ENCODE measurements around the gene MAGEB18. TPM values are rescaled to one million over a fixed set of nuclear protein-coding genes. Genes with fewer than 3 reads are reported as not detected.

MAGEB18 gene
- total and polyA plus RNA-seq, 2 of the 8 experiments (the other 6 are each of a cell fraction or from before 2014, with no cell fraction given), result not detected

DNA sequence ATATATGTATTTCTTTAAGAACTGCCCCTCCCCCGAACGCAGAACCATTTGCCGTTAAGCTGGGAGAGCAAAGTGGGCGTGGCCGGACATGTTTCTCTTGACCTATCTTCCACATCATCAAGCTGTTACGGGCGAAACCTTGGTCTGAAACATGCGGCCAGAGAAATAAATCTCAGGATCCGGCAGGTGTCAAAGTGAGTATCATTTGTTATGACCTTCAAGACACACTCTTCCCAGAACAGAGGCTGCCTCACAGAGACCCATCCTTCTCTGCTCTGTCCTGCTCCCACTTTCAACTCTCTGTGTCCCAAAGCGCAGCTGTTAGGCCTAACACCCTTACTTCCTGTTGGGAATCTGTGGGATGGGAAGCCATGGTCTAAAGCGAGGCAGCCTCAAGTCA, at the start of gene MAGEB18 (continued):
- TF ChIP-seq RNF2 (IDR thresholded peaks at IDR 0.05; ENCODE audit: borderline replicate concordance, low read depth, low read length, missing control alignments, poor library complexity, severe bottlenecking), result no peak
- TF ChIP-seq GTF2F1 (IDR thresholded peaks at IDR 0.05; ENCODE audit: borderline replicate concordance, low read depth, low read length), result no peak
- TF ChIP-seq SIRT6 (IDR thresholded peaks at IDR 0.05; ENCODE audit: low read length), result no peak
- TF ChIP-seq TAF7 (optimal IDR thresholded peaks at IDR 0.05; ENCODE audit: borderline replicate concordance, low read depth, low read length), result no peak
- no peak for TF ChIP-seq NRF1 (IDR thresholded peaks at IDR 0.05; ENCODE audit: low read depth, low read length)
